GM18517 (cell line): Measurements from ENCODE around the gene TP53TG5.

ENCODE experiments used
- ATAC-seq: cut with Tn5 transposase; IDR thresholded peaks from one replicate; pipeline ENCODE4 v1.9.1; 2021; ENCODE audit warnings: mild to moderate bottlenecking, moderate library complexity; ENCODE audit not compliant: unreplicated experiment

TP53TG5 gene

GRCh38 chr20:45406260-45407066 lies 28.3 kb upstream of the TP53TG5 start:
- no peak for ATAC-seq

- ATAC-seq = no peak
These were observed 27.6 kb upstream of the TP53TG5 start for GRCh38 chr20:45405571-45406259.

DNA sequence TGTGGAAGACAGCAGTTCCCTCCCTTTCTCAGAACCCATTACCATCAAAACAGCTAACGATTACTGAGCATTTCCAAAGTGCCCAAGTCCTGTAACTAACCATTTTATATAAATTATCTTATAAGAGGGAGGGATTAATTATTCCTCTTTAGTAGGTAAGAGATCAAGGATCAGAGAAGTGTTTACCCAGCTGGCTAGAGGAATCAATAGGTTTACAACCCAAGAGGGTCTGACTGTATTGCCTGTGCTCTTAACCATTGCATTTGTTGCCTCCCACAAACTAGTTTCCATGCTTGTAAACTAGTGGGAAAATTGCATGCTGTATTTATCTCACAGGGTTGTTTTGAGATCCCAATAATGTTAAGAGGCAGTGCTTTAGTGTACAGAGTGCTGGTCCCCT lies 26.3 kb upstream of the TP53TG5 start:
- ATAC-seq = no peak

GRCh38 chr20:45402946-45403345 lies 24.8 kb upstream of the TP53TG5 start:
- ATAC-seq = no peak

DNA sequence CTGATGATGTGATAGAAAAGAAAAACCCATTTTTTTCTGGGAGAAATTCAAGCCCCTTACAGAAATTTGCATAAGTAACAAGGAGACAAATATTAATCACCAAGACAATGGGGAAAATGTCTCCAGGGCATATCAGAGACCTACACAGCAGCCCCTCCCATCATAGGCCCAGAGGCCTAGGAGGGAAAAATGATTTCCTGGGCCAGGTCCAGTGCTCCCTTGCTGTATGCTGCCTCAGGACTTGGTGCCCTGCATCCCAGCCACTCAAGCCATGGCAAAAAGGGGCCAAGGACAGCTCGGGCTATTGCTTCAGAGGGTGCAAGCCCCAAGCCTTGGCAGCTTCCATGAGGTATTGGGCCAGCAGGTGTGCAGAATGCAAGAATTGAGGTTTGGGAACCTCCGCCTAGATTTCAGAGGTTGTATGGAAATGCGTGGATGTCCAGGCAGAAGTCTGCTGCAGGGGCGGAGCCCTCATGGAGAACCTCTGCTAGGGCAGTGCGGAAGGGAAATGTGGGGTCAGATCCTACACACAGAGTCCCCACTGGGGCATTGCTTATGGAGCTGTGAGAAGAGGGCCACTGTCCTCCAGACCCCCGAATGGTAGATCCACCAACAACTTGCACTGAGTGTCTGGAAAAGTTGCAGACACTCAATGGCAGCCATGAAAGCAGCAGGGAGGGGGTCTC lies 22.4 kb upstream of the TP53TG5 start:
- no peak for ATAC-seq

- no peak for ATAC-seq
These were observed 20.9 kb upstream of the TP53TG5 start for GRCh38 chr20:45399018-45399417.

DNA sequence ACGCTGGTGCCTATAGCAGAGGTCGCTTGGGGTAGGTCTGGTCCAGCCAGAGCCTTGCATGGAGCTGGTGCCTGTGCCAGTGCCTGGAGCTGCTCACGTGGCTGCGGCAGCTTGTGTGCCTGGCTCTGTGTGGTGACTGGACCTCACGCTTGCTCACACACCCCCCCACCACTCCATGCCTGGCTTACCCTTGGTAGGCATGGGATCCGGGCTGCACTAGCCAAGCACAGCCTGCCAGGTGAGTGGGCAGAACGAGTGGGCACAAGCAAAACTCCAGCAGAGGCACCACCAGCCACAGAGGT lies 16.9 kb upstream of the TP53TG5 start:
- ATAC-seq = no peak

GRCh38 chr20:45394221-45395113 lies 16.3 kb upstream of the TP53TG5 start:
- ATAC-seq = no peak

DNA sequence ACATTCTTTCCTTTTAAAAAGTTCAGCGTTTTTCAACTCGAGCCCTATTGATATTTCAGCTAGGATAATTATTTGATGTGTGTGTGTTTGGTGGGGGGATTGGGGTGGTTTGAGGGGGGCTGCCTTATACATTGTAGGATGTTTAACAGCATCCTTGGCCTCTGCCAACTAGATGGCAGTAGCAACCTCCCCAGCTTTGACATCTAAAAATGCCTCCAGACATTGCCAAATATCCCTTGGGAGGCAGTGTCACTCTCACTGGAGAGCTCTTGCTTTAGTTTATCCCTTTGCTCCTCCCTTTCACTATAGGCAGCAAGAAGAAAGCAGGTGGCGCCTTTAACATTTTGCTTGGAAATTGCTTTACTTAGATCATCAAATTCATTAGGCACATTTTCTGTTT lies 14.6 kb upstream of the TP53TG5 start:
- no peak for ATAC-seq

DNA sequence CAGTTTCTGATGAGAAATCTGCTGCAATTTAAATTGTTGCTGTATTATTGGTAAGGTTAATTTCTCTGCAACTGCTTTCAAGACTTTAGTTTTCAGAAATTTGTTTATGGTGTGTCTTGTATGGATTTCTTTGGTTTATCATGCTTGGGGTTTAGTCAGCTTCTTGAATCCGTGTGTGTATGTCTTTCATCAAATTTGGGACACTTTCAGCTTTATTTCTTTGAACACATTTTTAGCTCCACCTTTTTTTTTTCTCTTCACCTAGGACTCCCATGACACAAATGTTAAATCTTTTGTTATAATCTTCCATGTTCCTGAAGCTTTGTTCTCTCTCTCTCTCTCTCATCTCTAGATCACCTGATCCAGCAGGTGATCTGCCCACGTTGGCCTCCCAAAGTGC lies 13.4 kb upstream of the TP53TG5 start:
- no peak for ATAC-seq

GRCh38 chr20:45390931-45391330 lies 12.8 kb upstream of the TP53TG5 start:
- no peak for ATAC-seq

DNA sequence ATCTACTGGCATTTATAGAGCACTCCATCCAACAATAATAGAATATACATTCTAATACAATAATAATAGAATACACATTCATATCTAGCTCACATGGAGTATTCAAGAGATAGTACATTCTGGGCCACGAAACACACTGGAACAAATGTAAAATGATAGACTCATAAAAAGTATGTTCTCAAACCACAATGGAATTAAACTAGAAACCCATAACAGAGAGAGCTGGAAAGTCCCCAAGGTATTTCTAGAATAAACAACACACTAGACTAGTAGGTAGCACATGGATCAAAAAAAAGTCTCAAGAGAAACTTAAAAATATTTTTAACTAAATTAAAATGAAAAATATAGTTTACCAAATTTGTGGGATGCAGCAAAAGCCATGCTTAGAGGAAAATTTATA lies 9.1 kb upstream of the TP53TG5 start:
- ATAC-seq = no peak

DNA sequence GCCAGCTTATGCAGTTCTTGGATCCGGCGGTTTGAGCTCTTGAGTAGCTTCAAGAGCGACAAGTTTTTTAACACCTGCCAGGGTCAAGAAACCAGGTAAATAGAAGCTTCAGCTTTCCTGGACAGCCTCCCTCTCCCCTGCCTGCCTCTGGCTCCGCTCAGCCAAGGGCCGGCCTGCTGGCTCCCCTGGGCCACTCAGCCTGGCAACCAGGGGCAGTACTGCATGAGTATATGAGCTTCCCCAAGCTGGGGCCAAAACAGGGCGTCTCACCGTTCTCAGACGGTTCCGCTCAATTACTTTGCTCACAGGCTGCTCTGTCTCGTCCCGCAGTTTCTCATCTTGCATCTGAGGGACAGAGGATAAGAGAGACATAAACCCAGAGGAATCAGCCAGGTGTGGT lies 856 bp downstream of the TP53TG5 start:
- no peak for ATAC-seq

DNA sequence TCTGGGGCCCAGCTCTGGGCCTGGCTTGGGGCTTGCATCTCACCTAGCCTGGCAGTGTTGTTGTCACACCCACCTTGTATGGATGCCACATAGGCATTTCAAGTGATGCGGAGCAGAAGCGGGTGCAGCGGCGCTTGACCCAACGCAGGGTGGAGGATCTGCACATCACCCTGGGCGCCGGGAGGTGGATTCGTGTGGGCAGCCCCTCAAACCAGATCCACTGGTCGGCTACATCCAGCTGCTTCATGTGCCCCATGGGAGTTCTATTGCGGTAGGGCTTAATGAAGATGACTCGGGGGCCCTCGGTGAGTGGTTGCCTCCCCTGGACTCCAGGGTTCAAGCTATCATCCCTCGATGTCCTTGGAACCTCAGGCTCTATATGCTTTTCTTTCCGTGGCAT lies 3.2 kb downstream of the TP53TG5 start:
- no peak for ATAC-seq

DNA sequence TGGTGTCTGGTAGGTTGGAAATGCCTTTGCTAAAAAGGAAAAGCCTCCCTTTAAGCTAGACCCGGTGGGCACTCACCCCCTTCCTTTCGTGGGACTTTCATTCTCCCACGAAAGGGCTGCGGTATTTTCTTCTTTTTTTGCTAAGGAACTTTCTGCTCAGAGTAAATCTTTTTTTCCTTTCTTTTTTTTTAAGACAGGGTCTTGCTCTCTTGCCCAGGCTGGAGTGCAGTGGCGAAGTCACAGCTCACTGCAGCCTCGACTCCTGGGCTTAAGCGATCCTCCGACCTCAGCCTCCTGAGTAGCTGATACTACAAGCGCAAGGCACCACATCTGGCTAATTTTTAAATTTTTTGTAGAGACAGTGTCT lies 4.0 kb downstream of the TP53TG5 start:
- ATAC-seq = no peak

DNA sequence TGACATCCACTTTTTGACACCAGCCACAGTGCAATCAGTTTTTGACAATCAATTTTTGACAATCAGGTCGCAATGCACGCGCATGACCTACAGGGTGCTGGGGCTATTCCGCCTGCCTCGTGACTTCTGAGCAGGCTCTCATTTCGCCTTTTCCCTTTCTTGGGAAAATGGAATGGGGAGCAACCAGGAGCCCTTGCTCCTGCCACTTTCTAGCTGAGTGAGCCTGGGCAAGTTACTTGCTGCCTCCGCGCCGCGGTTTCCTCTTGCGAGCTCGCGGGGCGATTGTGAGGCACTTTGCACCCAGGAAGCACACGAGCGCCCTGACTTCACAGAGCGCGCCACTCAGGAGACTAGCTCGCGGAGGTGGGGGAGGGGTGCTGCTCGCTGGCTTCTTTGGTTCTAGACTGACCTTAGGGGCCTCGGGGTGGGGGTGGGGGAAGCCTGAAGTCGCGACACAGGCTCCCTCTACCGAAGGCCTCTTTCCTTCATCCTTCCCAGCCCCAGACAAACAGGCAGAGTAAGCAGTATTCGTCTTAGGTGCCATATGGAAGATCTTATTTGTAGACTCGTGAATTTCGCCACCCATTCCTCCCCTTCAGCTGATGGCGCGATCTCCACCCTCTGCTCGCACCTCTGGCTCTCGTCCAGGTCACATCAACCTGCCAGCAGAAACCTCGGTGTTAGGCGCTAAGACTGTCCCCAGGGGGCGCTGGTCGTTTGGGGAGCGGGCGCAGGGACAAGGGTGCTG lies 4.6 kb downstream of the TP53TG5 start:
- ATAC-seq = no peak

DNA sequence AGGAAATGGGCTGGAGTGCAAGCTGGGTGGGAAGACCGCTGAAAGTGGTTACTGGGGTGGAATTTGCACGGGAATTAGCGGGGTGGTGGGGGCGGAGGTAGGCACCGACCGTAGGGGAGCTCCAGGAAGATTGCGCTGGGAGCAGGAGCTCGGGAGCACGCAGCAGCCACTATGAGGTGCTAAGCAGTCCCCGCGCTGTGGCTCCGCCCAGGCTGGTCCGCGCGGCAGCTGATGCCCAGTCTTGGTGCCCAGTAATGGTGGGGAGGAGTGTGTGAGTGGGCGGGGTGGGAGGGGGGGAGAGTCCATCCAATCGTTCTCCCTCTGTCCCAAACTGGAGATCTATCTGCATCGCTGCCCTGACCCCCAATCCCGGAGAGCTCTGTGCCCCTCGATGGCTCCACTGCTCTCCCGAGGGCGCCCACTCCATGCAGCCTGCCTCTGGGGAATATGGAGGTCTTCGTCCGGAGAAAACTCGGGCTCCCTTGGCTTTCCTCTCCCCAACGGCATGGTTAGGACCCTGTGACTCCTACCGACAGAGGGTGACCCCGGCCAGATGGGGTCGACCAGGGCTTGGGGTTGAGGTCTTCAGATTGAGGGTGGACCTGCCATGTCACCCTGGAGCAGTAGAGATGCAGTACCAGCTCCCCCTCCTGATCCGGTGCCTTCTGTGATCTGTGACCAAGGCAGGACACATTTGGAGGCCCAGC lies 5.3 kb downstream of the TP53TG5 start:
- no peak for ATAC-seq

GRCh38 chr20:45372241-45372640 lies 5.9 kb downstream of the TP53TG5 start:
- no peak for ATAC-seq

- no peak for ATAC-seq
These were observed 7.5 kb downstream of the TP53TG5 start for GRCh38 chr20:45370571-45371160.
